Fibroblast of lung (primary cell): ENCODE measurements around the gene ADAMTS6. TPM values are rescaled to one million over a fixed set of nuclear protein-coding genes. Genes with fewer than 3 reads are reported as not detected.

Experiments used
- DNase-seq, 2 donors: peaks; one replicate each; pipeline versions ENCODE4 v3.0.0 to v3.0.0-alpha.2; 2010; ENCODE audit warnings: low read depth in 2 of 2
- H2AFZ ChIP-seq: 2 replicates; pipeline ENCODE4 v1.5.1; 2012; ENCODE audit warnings: low read length, control low read depth, inconsistent platforms
- H3K27ac ChIP-seq: 2 replicates; pipeline ENCODE4 v1.5.1; 2011; ENCODE audit warnings: low read length, control low read depth; ENCODE audit not compliant: insufficient read depth
- H3K27me3 ChIP-seq: 2 replicates; pipeline ENCODE4 v1.5.1; 2011; ENCODE audit warnings: mild to moderate bottlenecking, low read length; ENCODE audit not compliant: control insufficient read depth, insufficient read depth
- H3K36me3 ChIP-seq: 2 replicates; pipeline ENCODE4 v1.5.1; 2011; ENCODE audit warnings: low read length; ENCODE audit not compliant: control insufficient read depth, insufficient read depth
- H3K4me1 ChIP-seq: 2 replicates; pipeline ENCODE4 v1.5.1; 2011; ENCODE audit warnings: low read length; ENCODE audit not compliant: control insufficient read depth, insufficient read depth; ENCODE audit errors: extremely low read depth
- H3K4me2 ChIP-seq: 2 replicates; pipeline ENCODE4 v1.5.1; 2011; ENCODE audit warnings: low read length, control low read depth; ENCODE audit not compliant: insufficient read depth; ENCODE audit errors: extremely low read depth
- H3K4me3 ChIP-seq, 4 experiments: fragments of 200-600 bp in 1 of 4; sonication (generic) in 1 of 4; replicated peaks in 1 of 4; 2 replicates each; pipeline ENCODE4 v1.5.1; 2011 to 2016; ENCODE audit warnings: low read length in 4 of 4, low read depth in 3 of 4, mild to moderate bottlenecking in 3 of 4, control low read depth in 2 of 4, inconsistent platforms in 1 of 4, mixed read lengths in 1 of 4; ENCODE audit not compliant: insufficient read depth in 1 of 4; ENCODE audit errors: control extremely low read depth in 1 of 4
- H3K79me2 ChIP-seq: 2 replicates; pipeline ENCODE4 v1.5.1; 2012; ENCODE audit warnings: mild to moderate bottlenecking, low read length, inconsistent platforms; ENCODE audit not compliant: control insufficient read depth, insufficient read depth
- H3K9ac ChIP-seq: 2 replicates; pipeline ENCODE4 v1.5.1; 2011; ENCODE audit warnings: mild to moderate bottlenecking, low read length, control low read depth; ENCODE audit not compliant: insufficient read depth
- H3K9me3 ChIP-seq: 2 replicates; pipeline ENCODE4 v1.5.1; 2012; ENCODE audit warnings: low read depth, low read length; ENCODE audit not compliant: control insufficient read depth, insufficient read depth
- H4K20me1 ChIP-seq: 2 replicates; pipeline ENCODE4 v1.5.1; 2011; ENCODE audit warnings: low read length; ENCODE audit not compliant: control insufficient read depth, insufficient read depth; ENCODE audit errors: extremely low read depth
- CTCF ChIP-seq, 2 donors: IDR thresholded peaks in 1 of 2; conservative IDR thresholded peaks in 1 of 2; 1 replicate in 1 of 2; 2 replicates in 1 of 2; pipeline ENCODE4 v1.5.1; 2011 to 2012; ENCODE audit warnings: low read length in 2 of 2, control low read depth in 1 of 2, inconsistent platforms in 1 of 2, low read depth in 1 of 2, mild to moderate bottlenecking in 1 of 2
- EZH2 ChIP-seq: IDR thresholded peaks from 2 replicates; pipeline ENCODE4 v1.5.1; 2012; ENCODE audit warnings: low read length, control low read depth, mild to moderate bottlenecking; ENCODE audit errors: missing control alignments
- polyA plus RNA-seq, 2 donors: library from polyadenylated mRNA; depleted of rRNA in 1 of 2; stranded (reverse) in 1 of 2; unstranded in 1 of 2; fragments of >200 nt; gene quantifications; 2 replicates each; pipeline ENCODE4 v1.2.1, GENCODE V29; 2011 to 2012; ENCODE audit warnings: missing spikeins in 1 of 2
- total RNA-seq: library from RNA; depleted of rRNA; stranded (reverse); fragments of >200 nt; gene quantifications from 2 replicates; pipeline ENCODE4 v1.2.1, GENCODE V29; 2014

The ADAMTS6 gene
- total and polyA plus RNA-seq, 2 donors (not counting 1 experiment from before 2014, with no cell fraction given), result 7.5 to 45.2 TPM

- no peak overlapping the region for H2AFZ ChIP-seq
- H3K4me1 ChIP-seq, result no peaks in the 10 kb centered on the region
- no peaks in the 10 kb centered on the region for H4K20me1 ChIP-seq
- H3K4me3 ChIP-seq, result no peak overlapping the region
- DNase-seq, result peak in 1 of 2 donors; percentile 12
- H3K9ac ChIP-seq, result no peak overlapping the region
- no peak overlapping the region for H3K4me2 ChIP-seq
- no peaks in the 10 kb centered on the region for H3K9me3 ChIP-seq
- no peak for TF ChIP-seq EZH2
- TF ChIP-seq CTCF (conservative IDR thresholded peaks at IDR 0.05 in 1 of 2, IDR thresholded peaks at IDR 0.05 in 1 of 2; ENCODE audit: low read depth in 1 of 2, low read length in 2 of 2), result no peak
- no peaks in the 10 kb centered on the region for H3K36me3 ChIP-seq
- H3K79me2 ChIP-seq, result peaks cover 73% of the 10 kb centered on the region
- no peaks in the 10 kb centered on the region for H3K27me3 ChIP-seq
- H3K27ac ChIP-seq, result no peak overlapping the region
Measured at GRCh38 chr5:65475336-65475735, 6.4 kb downstream of the ADAMTS6 start.

GRCh38 chr5:65474130-65474711, 7.5 kb downstream of the ADAMTS6 start:
- Histone ChIP-seq H3K79me2 (peaks cover 63% of the 10 kb centered on the region), H3K27ac (no peak overlapping the region), H3K36me3 (no peaks in the 10 kb centered on the region), H4K20me1 (no peaks in the 10 kb centered on the region), H2AFZ (no peak overlapping the region), H3K4me3 (no peak overlapping the region), H3K9ac (no peak overlapping the region), H3K4me1 (no peaks in the 10 kb centered on the region), H3K9me3 (no peaks in the 10 kb centered on the region), H3K4me2 (peak overlapping the region; percentile 37), H3K27me3 (no peaks in the 10 kb centered on the region)
- no peak for TF ChIP-seq EZH2
- no peak for TF ChIP-seq CTCF (conservative IDR thresholded peaks at IDR 0.05 in 1 of 2, IDR thresholded peaks at IDR 0.05 in 1 of 2; ENCODE audit: low read depth in 1 of 2, low read length in 2 of 2)
- DNase-seq, result peak in 1 of 2 donors; percentile 24

GRCh38 chr5:65468633-65469032, 13.1 kb downstream of the ADAMTS6 start:
- TF ChIP-seq CTCF (conservative IDR thresholded peaks at IDR 0.05 in 1 of 2, IDR thresholded peaks at IDR 0.05 in 1 of 2; ENCODE audit: low read depth in 1 of 2, low read length in 2 of 2), result no peak
- no peak for TF ChIP-seq EZH2
- Histone ChIP-seq H3K4me1 (no peaks in the 10 kb centered on the region), H2AFZ (no peak overlapping the region), H3K36me3 (no peaks in the 10 kb centered on the region), H3K79me2 (peaks cover 18% of the 10 kb centered on the region), H3K4me2 (no peak overlapping the region), H3K27me3 (no peaks in the 10 kb centered on the region), H3K27ac (no peak overlapping the region), H3K4me3 (no peak overlapping the region), H4K20me1 (no peaks in the 10 kb centered on the region), H3K9ac (no peak overlapping the region), H3K9me3 (no peaks in the 10 kb centered on the region)
- peak in 1 of 2 donors; percentile 55 for DNase-seq
